Activated CD4-positive, alpha-beta T cell treated with anti-CD3 and anti-CD28 coated beads, Interleukin-2, amount 50 U/mL, for 16 hours (primary cell): Measurements from ENCODE around the gene HAAO.

Experiments
- DNase-seq: peaks from one replicate; pipeline ENCODE4 v3.0.0-alpha.2; 2020

The HAAO gene

DNA sequence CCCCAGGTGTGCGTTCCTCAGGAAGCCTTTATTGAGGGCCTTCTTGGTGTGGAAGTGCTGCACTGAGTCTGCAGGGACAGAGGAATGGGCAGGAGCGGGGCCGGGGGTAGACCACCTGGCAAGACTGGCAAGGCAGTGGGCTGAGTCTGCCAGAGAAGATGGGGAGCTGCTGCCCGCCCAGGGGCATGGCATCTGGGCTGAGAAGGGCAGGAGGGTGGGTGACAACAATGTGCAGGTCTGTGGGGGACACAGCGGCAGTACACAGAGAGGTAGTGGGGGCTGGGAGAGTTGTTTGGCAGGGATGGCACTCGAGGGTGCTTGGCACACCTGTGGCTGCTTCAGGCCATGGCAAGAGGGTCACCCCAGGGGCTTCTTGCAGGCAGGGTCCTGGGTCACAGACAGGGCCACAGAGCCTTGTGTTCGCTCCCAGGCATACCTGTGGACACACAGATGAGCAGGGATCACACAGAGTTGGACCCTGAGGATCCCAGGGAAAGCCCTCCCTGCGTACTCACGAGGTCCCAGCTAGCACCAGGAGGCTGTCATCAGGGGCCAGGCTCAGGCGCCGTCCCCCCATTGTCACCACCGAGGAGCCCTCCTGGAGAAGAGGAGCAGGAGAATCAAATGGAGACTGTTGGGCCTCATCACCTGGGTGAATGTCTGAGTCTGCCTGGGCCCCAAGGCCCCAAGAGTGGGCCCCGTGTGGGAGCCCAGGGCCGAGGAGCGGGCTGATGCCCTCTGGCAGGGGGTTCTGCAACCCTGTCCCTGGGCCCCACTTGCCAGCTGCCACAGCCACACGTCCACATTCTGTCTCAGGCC, 25.1 kb downstream of the HAAO start:
- DNase-seq = no peak

DNA sequence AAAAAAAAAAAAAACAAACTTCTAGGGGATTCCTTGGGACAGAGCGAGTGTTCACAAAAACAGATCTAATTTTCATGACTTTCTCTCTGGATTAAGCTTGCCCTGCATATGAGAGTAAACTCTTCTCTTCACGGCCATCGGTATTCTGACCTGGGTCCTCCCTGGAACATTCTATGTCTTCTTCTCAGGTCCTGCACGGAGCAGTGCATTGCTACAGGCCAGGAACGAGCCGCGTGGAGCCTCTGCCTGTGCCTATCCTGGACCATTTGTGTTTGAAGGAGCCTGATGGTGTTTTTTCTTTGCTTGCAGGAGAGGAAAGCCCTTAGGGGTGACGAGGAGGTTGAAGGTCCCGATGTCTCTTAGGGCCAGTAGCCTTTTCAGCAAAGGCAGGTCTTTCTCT, 26.7 kb downstream of the HAAO start:
- no peak for DNase-seq

DNA sequence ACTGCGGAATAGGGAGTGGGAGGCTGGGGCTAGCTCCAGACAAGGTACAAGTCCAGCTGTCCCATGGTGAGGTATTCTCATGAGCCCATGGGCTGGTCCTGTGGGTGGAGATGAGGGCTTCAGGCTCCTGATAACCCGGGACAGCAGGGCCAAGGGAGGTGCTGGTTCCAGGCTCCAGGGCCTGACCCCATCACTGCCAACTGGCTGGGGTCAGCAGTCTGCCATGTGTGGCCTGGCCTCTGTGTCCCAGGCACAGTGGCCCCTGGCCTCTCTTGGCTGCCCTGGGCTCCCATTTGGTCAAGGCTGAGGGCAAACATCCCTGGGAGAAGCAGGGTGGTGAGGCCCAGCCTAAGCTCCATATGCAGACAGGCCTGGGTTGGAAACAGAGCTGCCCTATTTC, 27.5 kb downstream of the HAAO start:
- no peak for DNase-seq

DNA sequence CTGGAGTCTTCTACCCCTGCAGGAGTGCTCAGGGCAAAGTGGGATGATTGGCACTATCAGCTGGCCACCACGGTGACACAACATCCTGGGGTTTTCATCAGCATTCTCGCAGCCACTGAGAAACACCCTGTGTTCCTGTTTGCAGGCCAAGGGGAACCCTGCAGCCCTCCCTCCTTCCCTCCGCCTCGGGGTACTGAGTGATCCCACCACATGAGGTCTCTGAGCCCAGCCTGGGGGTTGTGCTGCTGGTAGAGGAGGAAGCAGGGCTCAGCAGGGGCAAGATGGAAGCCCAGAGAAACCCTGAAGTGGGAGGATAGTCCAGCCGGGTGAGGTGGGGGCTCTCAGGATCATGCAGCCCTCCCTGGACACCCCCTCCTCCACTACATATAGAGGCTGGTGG, 28.3 kb downstream of the HAAO start, which contains the start of gene OXER1:
Gene OXER1 (minus strand): TSS at position 40 of the 400 bp plus-strand sequence. CDS start 73 bp downstream, outside the sequence.
- DNase-seq = no peak

DNA sequence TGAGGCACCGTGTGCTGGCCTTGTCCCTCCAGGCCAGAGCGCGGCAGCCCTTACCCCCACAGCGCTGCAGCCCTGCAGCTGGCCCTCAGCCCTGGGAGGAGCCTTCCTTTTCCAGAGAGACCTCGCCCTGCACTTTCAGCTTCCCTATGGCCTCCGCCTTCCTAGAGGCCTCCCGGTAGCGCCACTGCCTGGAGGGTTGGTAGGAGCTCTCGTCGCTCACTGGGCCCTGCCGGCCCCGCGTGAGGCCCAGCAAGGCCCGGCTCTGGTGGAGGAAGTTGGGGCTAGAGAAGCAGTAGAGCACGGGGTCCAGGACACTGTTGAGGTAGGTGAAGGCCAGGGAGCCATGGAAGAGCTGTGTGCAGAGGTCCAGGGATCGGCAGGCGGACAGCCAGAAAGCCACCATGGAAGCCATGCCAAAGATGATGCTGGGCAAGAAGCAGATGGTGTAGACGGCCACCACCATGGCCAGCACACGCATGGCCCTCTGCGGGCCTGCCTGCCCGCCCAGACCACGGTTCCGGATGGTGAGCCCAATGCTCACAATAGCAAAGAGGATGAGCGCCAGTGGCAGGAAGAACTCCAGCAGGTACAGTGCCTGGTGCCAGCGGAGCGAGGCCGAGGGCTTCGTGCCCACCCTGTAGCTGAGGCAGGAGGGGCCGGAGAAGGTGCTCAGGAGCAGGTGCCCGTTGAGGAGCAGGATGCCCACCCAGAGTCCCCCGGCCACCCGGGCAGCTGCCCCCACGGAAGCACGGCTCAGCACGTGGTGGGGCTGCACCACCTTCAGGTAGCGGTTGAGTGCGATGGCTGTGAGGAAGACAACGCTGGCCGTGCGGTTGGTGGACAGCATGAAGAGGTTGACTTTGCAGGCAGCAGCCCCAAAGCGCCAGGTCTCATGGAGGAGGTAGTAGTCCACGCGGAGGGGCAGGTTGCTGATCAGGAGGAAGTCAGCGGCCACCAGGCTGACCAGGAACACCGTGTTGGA, 29.3 kb downstream of the HAAO start:
- DNase-seq = no peak

DNA sequence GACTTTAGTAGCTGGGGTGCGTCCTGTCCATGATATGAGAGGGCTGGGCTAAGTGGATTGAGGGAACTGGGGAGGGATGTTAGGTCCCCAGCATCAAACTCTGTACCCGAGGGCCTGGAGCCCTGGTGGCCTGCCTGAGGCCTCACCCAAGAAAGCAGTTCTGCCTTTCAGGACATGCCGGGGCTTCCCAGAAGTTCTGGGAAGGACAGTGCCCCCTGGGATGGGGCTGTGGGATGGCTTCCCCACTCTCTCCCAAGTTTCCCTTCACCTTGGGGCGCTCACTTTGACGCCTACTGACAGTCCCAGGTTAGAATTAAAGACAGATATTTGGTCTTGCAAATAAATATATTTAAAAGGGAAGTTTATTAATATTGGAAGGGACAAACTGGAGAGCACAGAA, 30.2 kb downstream of the HAAO start:
- no peak for DNase-seq

DNA sequence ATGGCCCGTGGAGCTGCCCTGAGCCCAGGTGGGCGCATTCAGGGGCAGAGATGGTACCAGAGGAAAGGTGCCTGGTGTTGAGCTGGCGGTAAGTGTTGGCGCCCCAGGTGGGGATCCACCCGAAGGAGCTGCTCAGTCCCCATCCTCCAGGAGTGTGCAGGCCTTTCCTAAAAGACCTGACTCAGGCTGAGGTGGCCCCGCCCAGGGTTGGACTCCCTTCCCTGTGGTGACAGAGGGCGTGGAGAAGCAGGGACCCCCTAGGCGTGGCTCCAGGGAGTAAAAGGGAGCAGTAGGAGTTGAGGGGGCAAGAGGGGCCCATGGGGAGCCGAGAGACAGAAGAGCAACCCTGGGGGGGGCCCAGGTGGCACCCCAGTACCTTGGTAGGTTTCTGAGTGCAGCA, 30.8 kb downstream of the HAAO start:
- no peak for DNase-seq

DNA sequence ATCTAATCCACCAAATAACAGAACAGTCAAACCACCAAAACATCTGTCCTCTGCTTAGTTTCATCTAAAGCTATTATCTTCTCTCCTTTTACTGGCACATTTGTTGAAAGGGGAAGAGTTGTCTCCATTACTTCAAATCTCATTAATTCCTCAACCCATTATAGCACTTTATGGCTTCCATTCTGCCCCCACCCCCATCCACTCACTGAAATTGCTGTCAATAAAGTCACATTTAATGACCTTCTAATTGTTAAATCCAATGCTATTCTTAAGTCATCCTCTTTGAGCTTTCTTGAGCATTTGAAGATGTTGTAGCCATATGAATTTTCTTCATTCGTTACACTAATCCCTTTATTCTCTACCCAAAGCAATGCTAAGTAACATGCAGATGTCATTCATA, 33.6 kb downstream of the HAAO start:
- DNase-seq = no peak

DNA sequence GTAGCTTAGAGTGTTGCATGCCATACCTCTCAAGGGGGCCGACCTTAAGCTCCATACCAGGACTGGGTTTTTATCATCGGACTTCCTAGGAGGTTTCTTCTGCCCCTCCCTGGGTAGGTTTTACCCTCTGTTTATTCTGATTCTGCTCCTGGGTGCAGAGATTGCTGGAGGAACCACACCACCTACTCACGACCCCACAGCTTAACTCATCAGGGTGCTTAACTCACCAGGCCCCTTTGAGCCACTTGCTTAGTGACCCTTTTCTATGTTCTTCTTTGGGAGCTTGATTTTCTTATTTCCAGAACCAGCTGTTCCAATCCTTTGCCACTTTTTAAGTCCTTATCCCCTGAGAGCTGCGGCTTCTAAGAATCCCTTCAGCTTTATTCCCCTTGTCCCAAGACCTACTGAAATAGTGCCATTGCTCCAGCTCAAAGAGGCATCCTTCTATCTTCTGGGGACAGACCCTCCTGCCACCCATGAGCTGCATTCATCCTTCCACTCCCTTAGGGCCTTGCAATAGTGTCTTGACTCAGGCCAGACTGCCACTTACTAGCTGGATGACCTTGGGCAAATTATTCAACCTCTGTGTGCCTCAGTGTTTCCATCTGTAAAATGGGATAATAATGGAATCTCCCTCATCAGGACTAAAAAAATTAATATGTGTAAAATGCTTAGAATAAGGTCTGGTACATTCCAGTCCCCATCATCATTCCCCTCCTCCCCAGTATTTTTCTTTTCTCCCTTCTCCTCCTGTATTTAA, 34.2 kb downstream of the HAAO start:
- no peak for DNase-seq

DNA sequence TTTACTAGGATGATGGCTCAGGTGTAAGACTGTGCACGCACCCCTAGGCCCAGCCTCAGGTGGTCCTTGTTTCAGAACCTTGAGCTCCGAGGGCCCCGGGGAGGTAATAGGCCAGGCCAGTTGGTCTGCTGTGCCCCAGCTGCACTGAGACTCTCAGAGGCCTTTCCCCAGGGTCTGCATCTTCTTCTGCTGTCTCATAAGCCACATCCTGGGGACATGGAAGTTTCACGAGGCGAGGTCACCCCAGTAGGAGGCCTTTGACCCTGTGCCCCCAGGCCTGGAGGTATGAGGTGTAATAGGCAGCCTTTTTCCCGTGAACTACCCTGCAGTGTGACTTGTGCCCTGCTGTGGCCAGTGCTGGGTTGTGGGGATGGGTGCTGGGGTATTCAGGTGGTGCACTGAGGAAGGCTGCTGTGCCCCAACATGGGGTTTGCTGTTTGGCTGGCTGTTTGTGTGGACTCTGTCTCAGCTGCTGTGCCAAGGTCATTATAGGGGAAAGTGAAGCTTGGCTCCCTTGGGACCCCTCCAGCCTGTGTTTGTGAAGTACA, 35.3 kb downstream of the HAAO start:
- DNase-seq = no peak

DNA sequence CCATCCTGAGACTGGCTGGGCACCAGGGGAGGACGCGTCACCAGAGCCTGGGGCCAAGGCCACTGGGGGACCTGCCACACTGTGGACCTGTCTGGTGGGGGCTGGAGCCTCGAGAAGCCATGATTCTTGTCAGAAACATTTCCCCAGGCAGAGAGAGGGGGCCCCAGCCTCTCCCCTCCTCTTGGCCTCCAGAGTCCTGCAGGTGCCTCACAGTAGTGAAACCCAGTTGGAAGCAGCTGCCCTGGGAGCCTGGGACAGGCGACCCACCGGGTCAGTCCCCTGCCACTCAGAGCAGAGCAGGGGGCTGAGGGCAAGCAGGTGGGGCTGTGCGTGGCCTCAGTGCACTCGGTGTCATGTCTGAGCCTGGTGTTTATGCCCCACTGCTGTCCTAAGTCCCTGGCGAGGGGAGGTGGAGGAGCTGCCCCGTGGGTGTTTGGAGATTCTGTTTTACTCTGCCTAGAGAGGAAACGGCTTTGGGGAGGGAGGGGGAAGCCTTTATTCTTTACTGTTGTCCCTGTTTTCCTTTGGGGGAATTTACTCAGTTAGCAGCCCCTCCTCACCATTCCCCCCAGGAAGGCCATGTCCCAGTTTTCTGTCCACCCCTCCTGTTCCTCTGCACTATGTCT, 36.1 kb downstream of the HAAO start:
- DNase-seq = no peak

DNA sequence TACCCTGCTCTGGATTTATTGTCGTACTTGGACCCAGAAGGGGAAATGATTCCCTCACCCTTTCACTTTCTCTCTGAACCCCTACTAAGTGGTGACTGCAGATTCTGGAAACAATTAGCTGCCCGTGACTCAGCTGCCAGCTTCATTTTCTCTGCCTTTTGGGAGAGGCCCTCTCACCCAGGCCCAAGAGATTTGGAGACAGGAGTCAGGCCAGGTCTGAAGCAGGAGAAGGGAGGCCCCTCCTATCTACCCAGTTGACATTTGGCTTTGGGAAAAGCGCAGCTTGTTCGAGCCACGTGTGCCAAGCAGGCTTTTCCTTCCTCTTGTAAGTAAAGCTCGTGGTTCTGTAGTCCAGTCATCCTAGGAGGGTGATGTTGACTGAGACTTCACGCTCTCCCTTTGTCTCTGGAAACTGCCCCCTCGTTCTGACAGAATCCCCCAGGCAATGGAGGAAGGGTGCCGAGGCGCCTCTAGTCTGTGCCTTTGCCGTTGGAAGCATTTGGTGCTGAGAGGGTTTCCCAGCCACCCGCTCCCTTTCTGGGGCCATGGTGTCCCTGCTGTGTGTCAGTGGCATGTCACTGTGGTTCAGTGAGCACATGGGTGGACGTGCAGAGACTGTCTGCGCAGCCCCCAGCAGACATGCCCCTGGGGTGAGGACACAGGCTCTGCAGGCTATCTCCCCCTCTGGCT, 37.0 kb downstream of the HAAO start:
- DNase-seq = no peak

DNA sequence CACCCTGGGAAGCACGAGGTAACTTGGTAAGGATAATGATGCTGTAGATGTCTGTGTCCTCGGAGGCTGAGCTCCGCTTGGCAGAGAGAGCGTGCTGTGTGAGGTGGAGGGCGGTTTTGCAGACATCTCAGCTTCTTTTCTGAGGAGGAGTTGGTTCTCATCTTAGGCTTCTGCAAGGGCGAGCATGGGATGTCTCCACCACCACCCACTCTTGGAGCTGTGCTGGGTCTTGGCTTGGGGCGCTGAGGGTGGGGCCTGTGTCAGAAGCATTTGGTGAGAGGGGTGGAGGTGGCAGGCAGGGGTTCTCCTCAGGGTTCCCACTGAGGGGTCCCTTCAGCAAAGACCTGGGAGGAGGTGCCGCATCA, 37.6 kb downstream of the HAAO start:
- DNase-seq = no peak

DNA sequence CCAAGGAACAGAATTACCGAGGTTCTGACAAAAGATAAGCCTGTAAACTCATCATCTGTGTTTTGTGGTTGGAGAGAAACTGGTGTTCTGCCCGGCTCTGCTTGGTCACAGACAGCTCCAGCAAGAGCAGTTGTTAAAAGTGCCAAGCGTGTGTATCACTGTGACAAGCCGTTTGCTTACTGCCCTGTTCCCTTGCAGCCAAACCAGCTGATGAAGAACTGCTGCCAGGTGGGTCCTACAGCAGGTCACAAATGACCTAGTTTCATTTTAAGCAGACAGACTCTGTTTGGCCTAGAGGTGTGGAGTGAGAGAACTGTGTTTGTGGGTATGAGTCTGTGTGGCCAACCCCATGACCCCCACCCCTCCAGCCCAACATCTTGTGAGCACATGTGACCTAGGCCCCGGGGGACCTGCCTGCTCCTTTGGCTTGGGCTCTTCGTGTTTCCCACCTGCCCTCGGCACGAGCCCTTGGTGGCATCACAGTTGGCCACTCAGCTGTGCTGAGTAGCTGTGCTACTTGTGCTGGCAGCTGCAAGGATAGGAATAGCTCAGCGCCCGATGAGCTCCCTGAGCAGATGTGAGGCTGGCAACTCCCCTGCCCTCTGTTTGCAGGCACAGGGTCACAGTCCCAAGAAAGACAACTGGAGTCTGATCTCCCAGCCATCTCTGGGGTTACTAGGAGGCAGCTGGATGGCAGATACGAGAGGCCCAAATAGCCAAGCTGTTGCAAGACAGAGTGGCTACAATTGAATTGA, 38.2 kb downstream of the HAAO start:
- no peak for DNase-seq

DNA sequence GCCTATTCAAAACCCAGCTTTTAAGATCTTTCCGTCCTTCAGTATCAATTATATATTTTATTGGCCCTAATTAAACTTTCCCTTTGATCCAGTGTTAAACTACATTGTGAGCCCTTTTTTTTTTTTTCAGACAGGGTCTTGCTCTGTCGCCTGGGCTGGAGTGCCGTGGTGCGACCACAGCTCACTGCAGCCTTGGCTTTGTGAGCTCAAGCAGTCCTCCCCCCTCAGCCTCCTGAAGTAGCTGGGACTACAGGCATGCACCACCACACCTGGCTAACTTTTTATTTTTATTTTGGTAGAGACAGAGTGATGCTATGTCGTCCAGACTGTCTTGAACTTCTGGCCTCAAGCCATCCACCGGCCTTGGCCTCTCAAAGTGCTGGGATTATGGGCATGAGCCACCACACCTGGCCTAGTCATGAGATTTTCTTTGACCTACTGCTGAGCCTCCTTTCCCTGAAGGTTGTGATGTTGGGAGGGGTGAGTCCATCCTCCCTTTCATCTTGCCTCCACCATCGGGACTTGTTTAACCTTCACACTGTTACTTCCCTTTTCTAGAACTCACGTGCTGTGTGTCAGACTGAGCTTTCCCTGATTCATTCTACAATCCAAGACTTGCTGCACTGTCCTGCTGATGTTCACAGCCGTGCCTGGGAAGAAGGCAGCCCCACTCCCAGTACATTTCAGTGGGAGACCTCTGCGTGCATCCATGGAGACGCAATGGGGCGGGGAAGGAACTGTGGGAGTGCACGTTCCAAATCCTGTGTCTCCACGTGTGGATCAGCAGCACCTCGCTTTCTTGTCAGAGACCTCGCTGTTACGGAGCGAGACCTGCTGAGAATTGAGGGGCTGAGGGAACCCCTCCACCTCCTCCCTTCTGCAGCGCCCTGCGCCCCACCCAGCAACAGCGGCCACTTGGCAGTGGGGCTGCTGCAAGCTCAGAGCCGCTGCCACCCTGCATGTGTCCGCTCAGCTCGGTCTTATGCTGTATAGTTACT, 39.3 kb downstream of the HAAO start:
- no peak for DNase-seq

DNA sequence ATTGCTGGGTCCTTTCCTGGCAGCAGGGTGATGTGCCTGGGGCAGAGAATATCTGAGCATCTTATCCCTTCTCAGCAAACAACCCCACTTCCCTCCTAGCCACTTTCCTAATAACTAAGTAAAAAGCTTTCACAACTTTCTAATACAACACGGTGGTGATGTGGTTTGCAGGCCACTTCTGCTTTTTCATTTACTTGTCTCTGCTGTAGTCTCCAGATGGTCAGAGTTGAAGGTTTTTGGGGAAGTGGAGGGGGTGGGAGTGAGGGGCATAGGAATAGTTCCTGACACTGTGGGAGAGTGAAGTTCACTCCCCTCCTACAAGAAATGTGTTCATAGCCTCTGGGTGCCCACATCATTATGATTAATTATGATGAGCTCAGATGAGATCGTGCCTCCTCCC, 40.1 kb downstream of the HAAO start:
- no peak for DNase-seq

DNA sequence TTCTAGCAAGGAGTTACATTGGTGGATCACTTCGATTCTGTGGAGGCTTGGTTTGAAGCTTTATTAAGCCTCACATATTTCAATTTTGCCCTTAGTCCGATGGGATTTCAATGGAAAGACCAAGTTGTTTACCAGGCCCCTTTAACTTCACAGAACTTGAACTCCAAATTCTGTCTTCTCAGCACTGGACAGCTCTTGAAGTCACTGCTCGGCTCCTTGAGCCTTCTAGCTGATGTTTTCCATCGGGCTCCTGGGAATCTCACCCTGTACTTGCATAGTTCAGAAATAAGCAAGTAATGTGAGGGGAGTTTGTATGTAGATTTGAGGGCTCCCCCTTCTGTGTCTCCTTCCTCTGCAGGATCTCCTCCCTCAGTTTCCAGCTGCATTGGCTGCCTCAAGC, 43.5 kb downstream of the HAAO start:
- no peak for DNase-seq

DNA sequence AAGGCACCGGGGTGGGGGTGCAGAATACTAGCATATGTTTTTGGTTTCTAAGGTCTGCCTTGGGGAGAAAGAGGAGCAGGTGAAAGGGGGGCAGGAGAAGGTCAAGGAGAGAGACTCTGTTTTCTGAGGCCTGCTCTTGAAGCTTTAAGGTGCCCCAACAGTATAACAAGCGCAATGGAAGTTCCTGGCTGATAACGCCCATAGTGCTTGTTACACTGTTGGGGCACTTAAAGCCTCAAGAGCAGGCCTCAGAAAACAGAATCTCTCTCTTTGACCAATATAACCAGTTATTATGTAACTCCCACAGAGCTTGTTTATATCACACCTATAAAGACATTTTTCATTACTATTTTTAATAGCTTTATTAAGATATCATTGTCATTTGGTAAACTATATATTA, 45.0 kb downstream of the HAAO start:
- no peak for DNase-seq

DNA sequence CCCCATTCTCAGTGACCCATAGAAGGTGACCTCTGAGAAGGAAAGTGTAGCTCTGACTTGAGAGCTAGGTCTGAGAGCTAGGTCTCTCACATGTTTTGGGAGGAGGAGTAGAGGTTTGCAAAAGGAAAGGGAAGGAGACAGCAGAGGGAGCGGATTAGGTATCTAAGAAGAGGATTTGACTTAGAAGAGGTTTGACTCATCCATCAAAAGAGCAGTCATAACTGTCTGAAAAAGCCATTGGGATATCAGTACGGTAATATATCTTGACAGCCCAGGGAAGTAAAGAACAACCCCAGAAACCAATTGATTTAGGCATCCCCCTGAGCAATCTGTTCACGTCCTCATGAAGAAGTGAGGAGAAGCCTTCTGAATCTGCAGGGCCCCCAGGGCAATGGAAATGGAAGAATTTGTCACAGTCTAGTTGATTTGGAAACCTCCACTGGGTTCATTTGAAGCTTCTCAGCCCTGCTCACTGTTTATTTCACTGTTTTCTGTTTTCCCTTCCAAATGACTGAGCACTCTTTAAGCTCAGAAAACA, 47.8 kb downstream of the HAAO start:
- no peak for DNase-seq

DNA sequence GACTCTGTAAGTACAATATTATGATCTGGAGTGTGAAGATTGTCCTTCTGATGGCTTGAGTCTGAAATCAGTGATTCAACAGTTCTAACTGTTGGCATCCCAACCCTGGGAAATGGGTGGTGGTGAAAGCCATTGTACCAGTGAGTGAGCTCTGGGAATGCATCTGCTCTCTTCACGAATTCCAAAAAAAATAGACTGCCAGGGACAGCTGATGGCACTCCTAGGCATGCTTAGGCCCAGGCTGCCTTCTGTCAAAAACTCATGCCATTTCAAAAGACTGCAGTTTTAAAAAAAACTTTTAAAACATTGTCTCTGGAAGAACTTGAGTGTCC, 48.8 kb downstream of the HAAO start:
- no peak for DNase-seq
